Activated naive CD4-positive, alpha-beta T cell treated with anti-CD3 and anti-CD28 coated beads, Interleukin-2, amount 50 U/mL, for 72 hours (primary cell): ENCODE results near the gene EPS8L3. TPM values are rescaled to one million over a fixed set of nuclear protein-coding genes. Genes with fewer than 3 reads are reported as not detected.
A peak's percentile ranks its signal among the peaks of the same experiment; 100 is the strongest.
"Not testable (repeated sequence)": the region's sequence is repeated elsewhere in the genome, so short reads cannot be mapped to it uniquely, and the experiment has no call there.

Source experiments
- ATAC-seq, 2 donors: fragments of 150-1000 bp; cut with Tn5 transposase; 2 replicates each; pipeline ENCODE4 v1.10.0; 2021; ENCODE audit warnings: mild to moderate bottlenecking in 2 of 2, moderate library complexity in 2 of 2
- DNase-seq, 2 donors: peaks; one replicate each; pipeline ENCODE4 v3.0.0; 2021 to 2022; ENCODE audit warnings: low spot score in 2 of 2
- H3K27ac Mint-ChIP-seq, 2 donors: one replicate each; pipeline ENCODE4 v1.8.0; 2022; ENCODE audit warnings: mild to moderate bottlenecking in 2 of 2, mixed read lengths in 2 of 2
- H3K36me3 Mint-ChIP-seq, 2 donors: one replicate each; pipeline ENCODE4 v1.8.0; 2022; ENCODE audit warnings: mixed read lengths in 2 of 2
- H3K9me3 Mint-ChIP-seq, 2 donors: one replicate each; pipeline ENCODE4 v1.8.0; 2022; ENCODE audit warnings: mixed read lengths in 2 of 2
- total RNA-seq, 2 donors: library from RNA; stranded (reverse); gene quantifications; one replicate each; pipeline ENCODE4 v1.2.3, GENCODE V29; 2022

Gene EPS8L3
- total RNA-seq, 2 donors from 2014 or later, result not detected

- Mint-ChIP-seq H3K9me3 (no peaks in the 10 kb centered on the region), H3K27ac (no peak overlapping the region), H3K36me3 (no peaks in the 10 kb centered on the region)
- ATAC-seq (no peak), DNase-seq (no peak)
Measured at GRCh38 chr1:109771712-109772657, 8.3 kb upstream of the EPS8L3 start.

GRCh38 chr1:109770331-109771095 is 6.8 kb upstream of the EPS8L3 start:
- ATAC-seq, result no peak
- Mint-ChIP-seq H3K9me3 (no peaks in the 10 kb centered on the region), H3K36me3 (no peaks in the 10 kb centered on the region), H3K27ac (no peak overlapping the region)
- DNase-seq, result no peak

- H3K9me3 Mint-ChIP-seq, result no peaks in the 10 kb centered on the region
- no peaks in the 10 kb centered on the region for H3K36me3 Mint-ChIP-seq
- no peak overlapping the region for H3K27ac Mint-ChIP-seq
- DNase-seq, result no peak
- ATAC-seq, result no peak
Measured at GRCh38 chr1:109769330-109770078, 5.8 kb upstream of the EPS8L3 start.

GRCh38 chr1:109768820-109769219 is 5.1 kb upstream of the EPS8L3 start:
- ATAC-seq (no peak), DNase-seq (no peak)
- Mint-ChIP-seq H3K27ac (no peak overlapping the region), H3K9me3 (no peaks in the 10 kb centered on the region), H3K36me3 (no peaks in the 10 kb centered on the region)

- H3K9me3 Mint-ChIP-seq, result no peaks in the 10 kb centered on the region
- no peak overlapping the region for H3K27ac Mint-ChIP-seq
- ATAC-seq (no peak), DNase-seq (peak in 1 of 2 donors; percentile 41)
- no peaks in the 10 kb centered on the region for H3K36me3 Mint-ChIP-seq
Measured at GRCh38 chr1:109768335-109768650, 4.6 kb upstream of the EPS8L3 start.

GRCh38 chr1:109767637-109768334 is 4.1 kb upstream of the EPS8L3 start:
- Mint-ChIP-seq H3K36me3 (no peaks in the 10 kb centered on the region), H3K9me3 (no peaks in the 10 kb centered on the region), H3K27ac (no peak overlapping the region)
- DNase-seq (peak in 1 of 2 donors; percentile 41), ATAC-seq (no peak)

GRCh38 chr1:109766991-109767636 is 3.4 kb upstream of the EPS8L3 start:
- H3K27ac Mint-ChIP-seq, ATAC-seq, H3K36me3 Mint-ChIP-seq, H3K9me3 Mint-ChIP-seq: not testable (repeated sequence)
- peak in 1 of 2 donors; percentile 18 for DNase-seq

- DNase-seq, result peak in 1 of 2 donors; percentile 34
- H3K9me3 Mint-ChIP-seq, result no peaks in the 10 kb centered on the region
- no peak for ATAC-seq
- no peaks in the 10 kb centered on the region for H3K36me3 Mint-ChIP-seq
- H3K27ac Mint-ChIP-seq, result no peak overlapping the region
Measured at GRCh38 chr1:109765896-109766615, 2.3 kb upstream of the EPS8L3 start.

GRCh38 chr1:109765483-109765815 is 1.7 kb upstream of the EPS8L3 start:
- no peaks in the 10 kb centered on the region for H3K36me3 Mint-ChIP-seq
- no peaks in the 10 kb centered on the region for H3K9me3 Mint-ChIP-seq
- ATAC-seq (no peak), DNase-seq (peak in 1 of 2 donors; percentile 41)
- H3K27ac Mint-ChIP-seq, result no peak overlapping the region

GRCh38 chr1:109764561-109765482 is 1.1 kb upstream of the EPS8L3 start:
- DNase-seq, result peak in 1 of 2 donors; percentile 45
- no peaks in the 10 kb centered on the region for H3K9me3 Mint-ChIP-seq
- ATAC-seq, result no peak
- H3K27ac Mint-ChIP-seq, result no peak overlapping the region
- H3K36me3 Mint-ChIP-seq, result no peaks in the 10 kb centered on the region

GRCh38 chr1:109762821-109763645 is 690 bp downstream of the EPS8L3 start:
- no peaks in the 10 kb centered on the region for H3K9me3 Mint-ChIP-seq
- no peak for ATAC-seq
- no peaks in the 10 kb centered on the region for H3K36me3 Mint-ChIP-seq
- peak in 1 of 2 donors; percentile 7 for DNase-seq
- no peak overlapping the region for H3K27ac Mint-ChIP-seq

GRCh38 chr1:109762039-109762585 is 1.6 kb downstream of the EPS8L3 start:
- ATAC-seq, result no peak
- Mint-ChIP-seq H3K36me3 (no peaks in the 10 kb centered on the region), H3K27ac (no peak overlapping the region)

GRCh38 chr1:109761227-109762038 is 2.3 kb downstream of the EPS8L3 start:
- DNase-seq (peak in 1 of 2 donors; percentile 33), ATAC-seq (no peak)
- Mint-ChIP-seq H3K27ac (peak overlapping the region in 1 of 2 donors; percentile 42), H3K9me3 (no peaks in the 10 kb centered on the region), H3K36me3 (no peaks in the 10 kb centered on the region)

More at GRCh38 chr1:109762039-109762585, 1.6 kb downstream of the EPS8L3 start:
- no peaks in the 10 kb centered on the region for H3K9me3 Mint-ChIP-seq
- peak in 1 of 2 donors; percentile 38 for DNase-seq
